HepG2 (cell line): Measurements from ENCODE around the gene AXIN2. TPM values are rescaled to one million over a fixed set of nuclear protein-coding genes. Genes with fewer than 3 reads are reported as not detected.

Source experiments
- EP300 ChIP-seq, 3 experiments: sonication (generic) in 1 of 3; formaldehyde crosslinking in 1 of 3; IDR thresholded peaks; 2 replicates each; pipeline versions ENCODE4 v1.5.1 to v1.6.1; 2011 to 2020; ENCODE audit warnings: low read depth in 2 of 3, low read length in 2 of 3, borderline replicate concordance in 1 of 3, improper control_type of control experiment in 1 of 3, mild to moderate bottlenecking in 1 of 3, missing genetic modification reagents in 1 of 3, moderate library complexity in 1 of 3
- GRHL1 ChIP-seq: sonication (generic); formaldehyde crosslinking; conservative IDR thresholded peaks from 2 replicates; pipeline ENCODE4 v1.8.0; 2022; ENCODE audit warnings: missing genetic modification reagents
- HMG20B ChIP-seq: conservative IDR thresholded peaks from 2 replicates; pipeline ENCODE4 v1.6.1; 2016; ENCODE audit warnings: missing genetic modification reagents, missing compliant biosample characterization
- NFATC3 ChIP-seq: sonication (generic); formaldehyde crosslinking; IDR thresholded peaks from 2 replicates; pipeline ENCODE4 v1.5.1; 2020; ENCODE audit warnings: mild to moderate bottlenecking, missing genetic modification reagents
- SALL2 ChIP-seq: sonication (generic); formaldehyde crosslinking; IDR thresholded peaks from 2 replicates; pipeline ENCODE4 v1.8.1; 2023; ENCODE audit warnings: mild to moderate bottlenecking, missing genetic modification reagents, inconsistent platforms
- ZNF546 ChIP-seq: sonication (generic); formaldehyde crosslinking; conservative IDR thresholded peaks from 2 replicates; pipeline ENCODE4 v1.8.1; 2023; ENCODE audit warnings: mild to moderate bottlenecking, missing genetic modification reagents
- ZNF563 ChIP-seq: sonication (generic); formaldehyde crosslinking; IDR thresholded peaks from 2 replicates; pipeline ENCODE4 v1.8.0; 2022; ENCODE audit warnings: mild to moderate bottlenecking, moderate library complexity, missing genetic modification reagents
- ZNF572 ChIP-seq: sonication (generic); formaldehyde crosslinking; IDR thresholded peaks from 2 replicates; pipeline ENCODE4 v1.5.1; 2020; ENCODE audit warnings: mild to moderate bottlenecking, missing genetic modification reagents
- polyA plus RNA-seq, 8 experiments: library from polyadenylated mRNA; depleted of rRNA in 3 of 8; stranded (reverse) in 7 of 8; unstranded in 1 of 8; fragments of >200 nt; fragmentation: Illumina TruSeq in 4 of 8; extraction: Trizol in 4 of 8; gene quantifications; 2 replicates each; pipeline versions ENCODE4 v1.2.1 to v1.2.3, GENCODE V29; 2011 to 2016; ENCODE audit warnings: low read depth in 4 of 8, missing spikeins in 1 of 8, mixed read lengths in 1 of 8; ENCODE audit not compliant: insufficient read depth in 1 of 8
- total RNA-seq, 5 experiments: library from RNA; depleted of rRNA; stranded (reverse); fragments of >200 nt; fragmentation: Illumina TruSeq; extraction: Trizol; gene quantifications; 2 replicates each; pipeline ENCODE4 v1.2.3, GENCODE V29; 2016; ENCODE audit warnings: low read depth in 1 of 5
- TF ChIP-seq, protein P1 (sequence below): sonication (generic); formaldehyde crosslinking; IDR thresholded peaks from 2 replicates; pipeline ENCODE4 v1.4.0; 2020; ENCODE audit warnings: mild to moderate bottlenecking, missing genetic modification reagents
- TF ChIP-seq, protein P2 (sequence below): sonication (generic); formaldehyde crosslinking; IDR thresholded peaks from 2 replicates; pipeline ENCODE4 v1.4.0; 2020; ENCODE audit warnings: mild to moderate bottlenecking, missing genetic modification reagents, borderline replicate concordance
- TF ChIP-seq, protein P3 (sequence below): sonication (generic); formaldehyde crosslinking; IDR thresholded peaks from 2 replicates; pipeline ENCODE4 v1.5.0; 2020; ENCODE audit warnings: missing genetic modification reagents, mild to moderate bottlenecking, borderline replicate concordance
- TF ChIP-seq, protein P4 (sequence below): sonication (generic); formaldehyde crosslinking; IDR thresholded peaks from 2 replicates; pipeline ENCODE4 v1.9.0; 2021; ENCODE audit warnings: missing genetic modification reagents, mild to moderate bottlenecking, borderline replicate concordance

AXIN2 gene
- total and polyA plus RNA-seq, 2 of the 13 experiments (the other 11 are each of a cell fraction or from before 2014, with no cell fraction given): 58.6 to 63.4 TPM

- TF ChIP-seq GRHL1 (CRISPR knock-in tag) (no peak; the same call in 1 of the 2 replicates), HMG20B (CRISPR knock-in tag) (0 out of 2 replicates have a peak, but pooled peaks have one; percentile 37), ZNF563 (peak; percentile 97), NFATC3 (CRISPR knock-in tag) (peak; percentile 99), ZNF546 (0 out of 2 replicates have a peak, but pooled peaks have one; percentile 39), EP300 (IDR thresholded peaks at IDR 0.05; ENCODE audit: low read depth in 2 of 2, low read length in 2 of 2) (peak; percentile 53 to 96; a peak in 3 of 4 replicates), EP300 (CRISPR knock-in tag; IDR thresholded peaks at IDR 0.05; ENCODE audit: borderline replicate concordance) (peak; percentile 58; the same call in 1 of the 2 replicates), SALL2 (peak; percentile 68; the same call in 1 of the 2 replicates), ZNF572 (CRISPR knock-in tag) (peak; percentile 34; the same call in 1 of the 2 replicates)
- TF ChIP-seq, protein P1, sequence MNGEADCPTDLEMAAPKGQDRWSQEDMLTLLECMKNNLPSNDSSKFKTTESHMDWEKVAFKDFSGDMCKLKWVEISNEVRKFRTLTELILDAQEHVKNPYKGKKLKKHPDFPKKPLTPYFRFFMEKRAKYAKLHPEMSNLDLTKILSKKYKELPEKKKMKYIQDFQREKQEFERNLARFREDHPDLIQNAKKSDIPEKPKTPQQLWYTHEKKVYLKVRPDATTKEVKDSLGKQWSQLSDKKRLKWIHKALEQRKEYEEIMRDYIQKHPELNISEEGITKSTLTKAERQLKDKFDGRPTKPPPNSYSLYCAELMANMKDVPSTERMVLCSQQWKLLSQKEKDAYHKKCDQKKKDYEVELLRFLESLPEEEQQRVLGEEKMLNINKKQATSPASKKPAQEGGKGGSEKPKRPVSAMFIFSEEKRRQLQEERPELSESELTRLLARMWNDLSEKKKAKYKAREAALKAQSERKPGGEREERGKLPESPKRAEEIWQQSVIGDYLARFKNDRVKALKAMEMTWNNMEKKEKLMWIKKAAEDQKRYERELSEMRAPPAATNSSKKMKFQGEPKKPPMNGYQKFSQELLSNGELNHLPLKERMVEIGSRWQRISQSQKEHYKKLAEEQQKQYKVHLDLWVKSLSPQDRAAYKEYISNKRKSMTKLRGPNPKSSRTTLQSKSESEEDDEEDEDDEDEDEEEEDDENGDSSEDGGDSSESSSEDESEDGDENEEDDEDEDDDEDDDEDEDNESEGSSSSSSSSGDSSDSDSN: no peak; the same call in none of the 2 replicates
- TF ChIP-seq, protein P2, sequence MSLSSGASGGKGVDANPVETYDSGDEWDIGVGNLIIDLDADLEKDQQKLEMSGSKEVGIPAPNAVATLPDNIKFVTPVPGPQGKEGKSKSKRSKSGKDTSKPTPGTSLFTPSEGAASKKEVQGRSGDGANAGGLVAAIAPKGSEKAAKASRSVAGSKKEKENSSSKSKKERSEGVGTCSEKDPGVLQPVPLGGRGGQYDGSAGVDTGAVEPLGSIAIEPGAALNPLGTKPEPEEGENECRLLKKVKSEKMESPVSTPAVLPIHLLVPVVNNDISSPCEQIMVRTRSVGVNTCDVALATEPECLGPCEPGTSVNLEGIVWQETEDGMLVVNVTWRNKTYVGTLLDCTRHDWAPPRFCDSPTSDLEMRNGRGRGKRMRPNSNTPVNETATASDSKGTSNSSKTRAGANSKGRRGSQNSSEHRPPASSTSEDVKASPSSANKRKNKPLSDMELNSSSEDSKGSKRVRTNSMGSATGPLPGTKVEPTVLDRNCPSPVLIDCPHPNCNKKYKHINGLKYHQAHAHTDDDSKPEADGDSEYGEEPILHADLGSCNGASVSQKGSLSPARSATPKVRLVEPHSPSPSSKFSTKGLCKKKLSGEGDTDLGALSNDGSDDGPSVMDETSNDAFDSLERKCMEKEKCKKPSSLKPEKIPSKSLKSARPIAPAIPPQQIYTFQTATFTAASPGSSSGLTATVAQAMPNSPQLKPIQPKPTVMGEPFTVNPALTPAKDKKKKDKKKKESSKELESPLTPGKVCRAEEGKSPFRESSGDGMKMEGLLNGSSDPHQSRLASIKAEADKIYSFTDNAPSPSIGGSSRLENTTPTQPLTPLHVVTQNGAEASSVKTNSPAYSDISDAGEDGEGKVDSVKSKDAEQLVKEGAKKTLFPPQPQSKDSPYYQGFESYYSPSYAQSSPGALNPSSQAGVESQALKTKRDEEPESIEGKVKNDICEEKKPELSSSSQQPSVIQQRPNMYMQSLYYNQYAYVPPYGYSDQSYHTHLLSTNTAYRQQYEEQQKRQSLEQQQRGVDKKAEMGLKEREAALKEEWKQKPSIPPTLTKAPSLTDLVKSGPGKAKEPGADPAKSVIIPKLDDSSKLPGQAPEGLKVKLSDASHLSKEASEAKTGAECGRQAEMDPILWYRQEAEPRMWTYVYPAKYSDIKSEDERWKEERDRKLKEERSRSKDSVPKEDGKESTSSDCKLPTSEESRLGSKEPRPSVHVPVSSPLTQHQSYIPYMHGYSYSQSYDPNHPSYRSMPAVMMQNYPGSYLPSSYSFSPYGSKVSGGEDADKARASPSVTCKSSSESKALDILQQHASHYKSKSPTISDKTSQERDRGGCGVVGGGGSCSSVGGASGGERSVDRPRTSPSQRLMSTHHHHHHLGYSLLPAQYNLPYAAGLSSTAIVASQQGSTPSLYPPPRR (CRISPR knock-in tag): peak; percentile 70
- TF ChIP-seq, protein P3, sequence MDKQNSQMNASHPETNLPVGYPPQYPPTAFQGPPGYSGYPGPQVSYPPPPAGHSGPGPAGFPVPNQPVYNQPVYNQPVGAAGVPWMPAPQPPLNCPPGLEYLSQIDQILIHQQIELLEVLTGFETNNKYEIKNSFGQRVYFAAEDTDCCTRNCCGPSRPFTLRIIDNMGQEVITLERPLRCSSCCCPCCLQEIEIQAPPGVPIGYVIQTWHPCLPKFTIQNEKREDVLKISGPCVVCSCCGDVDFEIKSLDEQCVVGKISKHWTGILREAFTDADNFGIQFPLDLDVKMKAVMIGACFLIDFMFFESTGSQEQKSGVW (CRISPR knock-in tag): 0 out of 2 replicates have a peak, but pooled peaks have one; percentile 48
- TF ChIP-seq, protein P4, sequence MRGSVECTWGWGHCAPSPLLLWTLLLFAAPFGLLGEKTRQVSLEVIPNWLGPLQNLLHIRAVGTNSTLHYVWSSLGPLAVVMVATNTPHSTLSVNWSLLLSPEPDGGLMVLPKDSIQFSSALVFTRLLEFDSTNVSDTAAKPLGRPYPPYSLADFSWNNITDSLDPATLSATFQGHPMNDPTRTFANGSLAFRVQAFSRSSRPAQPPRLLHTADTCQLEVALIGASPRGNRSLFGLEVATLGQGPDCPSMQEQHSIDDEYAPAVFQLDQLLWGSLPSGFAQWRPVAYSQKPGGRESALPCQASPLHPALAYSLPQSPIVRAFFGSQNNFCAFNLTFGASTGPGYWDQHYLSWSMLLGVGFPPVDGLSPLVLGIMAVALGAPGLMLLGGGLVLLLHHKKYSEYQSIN (CRISPR knock-in tag): no peak
These were observed at the start of gene AXIN2 (continued) for GRCh38 chr17:65561452-65562205.
